Fibroblast of peridontal ligament (primary cell): ENCODE data around the gene FPGS.
A peak's percentile ranks its signal among the peaks of the same experiment; 100 is the strongest.
"Not testable (repeated sequence)": the region's sequence is repeated elsewhere in the genome, so short reads cannot be mapped to it uniquely, and the experiment has no call there.

ENCODE experiments used
- DNase-seq: peaks from one replicate; pipeline ENCODE4 v3.0.0-alpha.2; 2010; ENCODE audit errors: extremely low read depth

Gene FPGS, protein sequence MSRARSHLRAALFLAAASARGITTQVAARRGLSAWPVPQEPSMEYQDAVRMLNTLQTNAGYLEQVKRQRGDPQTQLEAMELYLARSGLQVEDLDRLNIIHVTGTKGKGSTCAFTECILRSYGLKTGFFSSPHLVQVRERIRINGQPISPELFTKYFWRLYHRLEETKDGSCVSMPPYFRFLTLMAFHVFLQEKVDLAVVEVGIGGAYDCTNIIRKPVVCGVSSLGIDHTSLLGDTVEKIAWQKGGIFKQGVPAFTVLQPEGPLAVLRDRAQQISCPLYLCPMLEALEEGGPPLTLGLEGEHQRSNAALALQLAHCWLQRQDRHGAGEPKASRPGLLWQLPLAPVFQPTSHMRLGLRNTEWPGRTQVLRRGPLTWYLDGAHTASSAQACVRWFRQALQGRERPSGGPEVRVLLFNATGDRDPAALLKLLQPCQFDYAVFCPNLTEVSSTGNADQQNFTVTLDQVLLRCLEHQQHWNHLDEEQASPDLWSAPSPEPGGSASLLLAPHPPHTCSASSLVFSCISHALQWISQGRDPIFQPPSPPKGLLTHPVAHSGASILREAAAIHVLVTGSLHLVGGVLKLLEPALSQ

DNA sequence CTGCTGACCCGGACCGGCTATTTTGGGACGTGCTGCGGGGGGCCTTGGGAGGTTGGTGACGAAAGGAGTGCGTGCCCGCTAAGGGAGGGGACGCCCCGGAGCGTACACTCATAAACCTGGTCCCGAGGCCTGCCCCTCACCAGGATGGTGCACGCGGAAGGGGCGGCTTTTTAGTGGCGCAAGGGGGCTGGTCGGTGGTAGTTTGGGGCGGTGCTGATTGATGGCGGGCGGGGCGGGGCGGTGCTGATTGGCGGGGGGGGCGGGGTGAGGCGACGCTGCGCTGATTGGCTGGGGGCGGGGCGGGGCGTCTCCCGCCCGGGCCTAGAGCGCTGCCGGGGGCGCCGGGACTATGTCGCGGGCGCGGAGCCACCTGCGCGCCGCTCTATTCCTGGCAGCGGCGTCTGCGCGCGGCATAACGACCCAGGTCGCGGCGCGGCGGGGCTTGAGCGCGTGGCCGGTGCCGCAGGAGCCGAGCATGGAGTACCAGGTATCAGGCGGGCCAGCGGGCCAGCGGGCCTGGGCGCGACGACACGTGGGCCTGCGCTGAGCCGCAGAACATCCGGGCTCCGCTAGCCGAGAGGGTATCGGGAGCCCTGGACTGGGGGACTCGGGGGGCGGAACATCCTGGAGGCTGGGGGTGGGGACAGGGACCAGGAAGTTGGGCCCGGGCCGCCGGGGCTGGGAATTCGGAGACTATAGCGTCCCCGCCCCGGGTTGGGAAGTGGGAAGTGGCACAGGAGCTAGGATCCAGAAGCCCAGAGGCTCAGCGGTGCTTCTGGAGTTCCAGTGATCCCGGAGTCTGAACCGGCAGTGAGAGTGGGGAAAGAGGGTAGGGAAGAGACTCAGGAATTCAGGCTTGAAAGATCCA lies at the start of gene FPGS:
Gene FPGS (plus strand): TSS at position 307 of the 868 bp plus-strand sequence. CDS start 43 bp downstream, at position 350.
- DNase-seq: peak; percentile 79

DNA sequence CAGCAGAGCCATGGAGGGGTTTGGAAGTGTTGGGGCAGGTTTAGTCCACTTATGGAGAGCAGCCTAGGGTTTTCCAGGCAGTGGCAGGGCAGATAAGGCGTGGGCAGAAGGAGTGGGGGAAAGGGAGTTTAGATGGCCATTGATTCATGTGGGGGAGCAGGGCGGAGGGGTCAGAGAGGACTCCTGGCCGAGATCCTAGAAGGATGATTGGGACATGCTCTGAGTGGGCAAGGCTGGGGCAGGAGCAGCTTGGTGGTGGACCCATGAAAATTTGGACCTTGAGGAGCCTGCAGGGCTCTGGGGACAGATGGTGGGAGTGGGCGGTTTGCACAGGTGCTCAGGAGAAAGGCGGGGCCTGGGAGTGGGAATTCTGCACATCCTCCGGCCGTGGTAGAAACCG lies 49.5 kb upstream of the FPGS start:
- DNase-seq: no peak

DNA sequence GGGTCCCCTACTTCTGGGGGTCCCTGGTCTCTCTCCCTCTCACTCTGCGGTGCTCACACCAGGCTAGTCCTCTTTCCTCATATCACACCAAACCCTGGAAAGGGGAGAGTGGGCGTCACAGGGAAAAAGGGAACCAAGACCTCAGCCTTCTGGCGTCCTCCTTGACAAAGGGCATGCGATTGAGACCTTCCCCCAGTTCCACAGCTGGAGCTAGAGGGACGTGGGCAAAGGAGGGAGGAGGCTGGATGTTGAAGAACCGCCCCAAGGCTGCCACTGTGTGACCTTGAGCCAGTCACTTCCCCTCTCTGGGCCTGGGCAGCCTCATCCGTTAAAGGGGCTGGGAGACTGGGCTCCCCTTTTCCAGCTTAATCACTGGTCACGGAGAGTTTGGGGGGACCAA lies 49.1 kb upstream of the FPGS start:
- no peak for DNase-seq

DNA sequence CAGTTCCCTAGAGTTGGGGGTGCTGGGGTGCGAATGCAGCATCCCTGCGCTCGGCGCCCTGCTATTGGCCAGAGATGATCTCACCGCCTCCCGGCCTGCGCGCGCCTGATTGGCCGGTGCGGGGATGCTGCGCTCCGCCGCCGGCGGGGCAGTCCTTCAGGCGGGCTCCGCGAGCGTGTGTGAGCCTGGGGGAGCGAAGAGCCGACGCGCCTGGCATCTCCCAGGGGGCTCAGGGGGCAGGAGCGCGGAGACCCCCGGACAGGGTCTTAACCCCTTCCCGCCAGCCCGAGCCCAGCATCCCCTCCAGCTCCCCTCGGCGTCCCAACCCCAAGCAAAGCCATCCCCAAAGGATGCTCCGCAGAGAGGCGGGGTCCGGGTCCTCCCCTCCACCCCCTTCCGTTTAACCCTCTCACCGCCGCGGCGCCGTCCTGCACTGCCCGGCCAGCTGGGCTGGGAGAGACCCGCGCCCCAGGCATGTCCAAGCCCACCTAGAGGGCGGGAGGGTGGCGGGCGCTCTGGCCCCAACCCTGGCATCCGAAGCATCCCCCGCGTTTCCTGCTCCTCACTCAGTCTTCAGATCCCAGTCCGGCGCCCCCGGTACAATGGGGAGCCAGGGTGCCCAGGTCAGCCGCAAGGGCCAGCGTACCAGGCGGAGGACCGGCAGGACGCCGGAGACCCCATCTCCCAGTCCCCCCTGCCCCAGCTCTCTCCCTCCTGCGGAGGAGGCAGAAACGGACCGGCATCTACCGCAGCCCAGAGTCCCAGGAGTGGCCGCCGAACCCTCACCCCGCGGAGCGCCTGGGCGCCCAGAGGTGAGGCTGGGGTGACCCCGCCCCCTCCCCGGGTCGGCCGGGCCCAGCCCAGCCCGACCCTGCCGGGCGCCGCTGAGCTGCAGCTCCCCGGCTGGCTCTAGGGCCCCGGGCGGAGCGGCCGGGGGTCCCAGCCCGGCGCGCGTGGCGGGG lies 48.3 kb upstream of the FPGS start:
- no peak for DNase-seq

DNA sequence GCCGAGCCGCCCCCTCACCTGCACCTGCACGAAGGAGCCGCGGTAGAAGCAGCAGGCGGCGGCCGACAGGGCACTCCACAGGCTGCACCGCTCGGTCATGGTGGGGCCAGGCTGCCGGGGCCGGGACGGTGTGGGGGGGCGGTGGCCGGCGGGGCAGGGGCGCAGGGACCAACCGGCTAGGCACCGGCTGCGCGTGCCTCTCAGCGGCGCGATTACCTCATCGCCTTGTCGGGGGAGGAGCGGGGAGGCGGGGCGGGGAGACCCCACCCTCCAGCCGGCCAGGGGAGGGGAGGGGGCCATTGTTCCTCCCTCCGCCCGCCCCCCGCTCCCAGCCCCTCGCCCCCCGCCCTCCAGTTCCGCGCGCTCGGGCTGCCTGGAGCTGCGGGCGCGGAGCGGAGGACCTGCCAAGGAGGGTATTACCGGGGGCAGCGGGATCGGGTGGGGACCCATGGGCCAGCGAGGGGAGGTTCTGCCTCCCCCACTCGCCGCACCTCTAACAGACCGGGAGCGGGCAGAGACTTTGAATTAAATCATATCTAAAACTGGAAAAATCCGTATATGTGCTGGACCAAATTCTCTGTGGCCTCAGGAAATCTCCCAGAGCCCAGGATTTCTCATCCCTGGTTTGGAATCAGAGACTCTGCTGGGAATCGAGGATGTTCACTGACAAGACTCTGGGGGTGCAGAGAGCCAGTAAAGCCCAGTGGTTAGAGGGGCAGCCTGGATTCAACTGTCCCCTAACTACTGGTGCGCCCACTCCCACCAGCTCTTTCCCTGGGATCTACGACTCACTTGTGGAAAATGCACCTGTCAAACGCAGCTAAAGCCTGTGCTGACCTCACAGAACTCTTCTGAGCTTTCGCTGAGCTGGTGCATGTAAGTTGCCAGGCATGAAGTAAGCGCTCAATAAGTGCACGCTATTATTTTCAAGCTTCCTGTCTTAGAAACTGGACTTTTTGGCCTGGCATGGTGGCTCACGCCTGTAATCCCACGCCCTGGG lies 47.3 kb upstream of the FPGS start:
- DNase-seq: no peak

DNA sequence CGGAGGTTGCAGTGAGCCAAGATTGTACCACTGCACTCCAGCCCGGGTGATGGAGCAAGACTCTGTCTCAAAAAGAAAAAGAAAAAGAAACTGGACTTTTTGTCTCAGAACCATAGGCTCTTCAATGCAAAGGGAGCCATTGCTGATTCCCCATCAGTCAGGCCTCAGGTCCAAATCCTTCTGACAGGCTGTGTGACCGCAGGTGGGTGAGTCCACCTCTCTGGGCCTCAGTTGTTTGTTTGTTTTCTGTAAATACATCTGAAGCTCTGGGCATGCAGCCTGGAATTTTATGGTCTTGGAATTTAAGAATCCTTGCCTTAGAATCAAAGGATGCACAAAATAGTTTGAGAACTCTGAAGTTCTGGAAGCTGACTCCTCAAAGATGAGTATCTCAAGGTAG lies 46.4 kb upstream of the FPGS start:
- no peak for DNase-seq

DNA sequence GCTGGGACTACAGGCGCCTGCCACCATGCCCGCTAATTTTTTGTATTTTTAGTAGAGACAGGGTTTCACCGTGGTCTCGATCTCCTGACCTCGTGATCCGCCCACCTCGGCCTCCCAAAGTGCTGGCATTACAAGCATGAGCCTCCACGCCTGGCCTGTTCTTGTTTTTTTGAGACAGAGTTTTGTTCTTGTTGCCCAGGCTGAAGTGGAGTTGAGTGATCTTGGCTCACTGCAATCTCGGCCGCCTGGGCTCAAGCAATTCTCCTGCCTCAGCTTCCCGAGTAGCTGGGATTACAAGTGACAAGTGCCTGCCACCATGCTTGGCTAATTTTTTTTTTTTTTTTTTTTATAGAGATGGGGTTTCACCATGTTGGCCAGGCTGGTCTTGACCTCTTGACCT lies 45.9 kb upstream of the FPGS start:
- not testable (repeated sequence) for DNase-seq

DNA sequence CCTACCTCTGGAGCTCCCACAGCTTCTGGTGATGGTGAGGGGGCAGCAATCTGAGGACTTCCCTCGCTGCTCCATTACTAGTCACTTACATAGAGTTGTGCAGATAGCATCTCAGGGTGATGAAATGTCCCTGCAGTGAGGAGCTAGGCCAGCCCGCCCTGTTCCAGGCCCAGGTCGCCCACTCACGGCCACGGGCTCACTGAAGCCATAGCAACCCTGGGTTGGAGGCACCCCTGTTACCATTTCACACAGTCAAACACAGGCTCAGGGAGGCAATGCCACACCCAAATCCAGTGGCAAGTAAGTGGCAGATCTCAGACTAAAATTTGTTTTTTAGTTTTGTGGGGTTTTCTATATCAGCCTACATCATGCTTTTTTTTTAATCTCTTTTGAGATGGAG lies 43.8 kb upstream of the FPGS start:
- DNase-seq: no peak

DNA sequence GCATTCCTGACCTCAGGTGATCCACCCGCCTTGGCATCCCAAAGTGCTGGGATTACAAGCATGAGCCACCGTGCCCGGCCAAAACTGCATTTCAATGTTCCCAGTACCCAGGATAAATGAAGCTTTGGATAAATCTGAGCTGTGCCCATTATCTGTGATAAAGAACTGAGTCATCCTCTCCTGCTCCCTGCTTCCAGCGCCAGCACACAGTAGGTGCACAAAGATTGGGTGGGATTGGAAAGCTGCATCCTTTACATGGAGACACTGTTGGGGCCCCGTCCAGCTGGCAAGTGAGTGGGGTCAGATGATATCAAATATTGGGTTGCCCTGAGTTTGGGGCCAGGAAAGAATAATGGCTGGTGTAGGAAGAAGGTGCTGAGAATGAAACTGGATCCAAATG lies 41.6 kb upstream of the FPGS start:
- DNase-seq: no peak

DNA sequence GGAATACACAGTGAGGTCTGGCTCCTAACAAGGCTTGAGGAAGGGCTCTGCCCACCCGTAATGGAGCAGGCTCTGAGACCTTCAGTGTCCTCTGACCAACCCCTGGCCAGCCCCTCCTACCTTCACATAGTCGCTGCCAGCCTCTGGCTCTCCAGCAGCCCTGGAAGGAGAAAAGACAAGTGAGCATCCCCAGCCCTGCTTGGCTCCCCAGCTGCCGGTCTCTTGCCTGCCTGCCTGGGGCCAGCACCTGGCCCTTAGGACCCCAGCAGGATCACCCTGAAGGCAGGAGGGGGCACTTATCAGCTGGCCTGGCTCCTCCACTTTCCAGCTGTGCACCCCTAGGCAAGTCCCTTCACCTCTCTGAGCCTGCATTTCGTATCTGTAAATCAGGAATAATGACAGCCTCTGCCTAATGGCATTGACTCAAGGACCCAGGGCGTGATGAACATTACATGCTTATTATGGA lies 41.2 kb upstream of the FPGS start:
- DNase-seq: no peak

DNA sequence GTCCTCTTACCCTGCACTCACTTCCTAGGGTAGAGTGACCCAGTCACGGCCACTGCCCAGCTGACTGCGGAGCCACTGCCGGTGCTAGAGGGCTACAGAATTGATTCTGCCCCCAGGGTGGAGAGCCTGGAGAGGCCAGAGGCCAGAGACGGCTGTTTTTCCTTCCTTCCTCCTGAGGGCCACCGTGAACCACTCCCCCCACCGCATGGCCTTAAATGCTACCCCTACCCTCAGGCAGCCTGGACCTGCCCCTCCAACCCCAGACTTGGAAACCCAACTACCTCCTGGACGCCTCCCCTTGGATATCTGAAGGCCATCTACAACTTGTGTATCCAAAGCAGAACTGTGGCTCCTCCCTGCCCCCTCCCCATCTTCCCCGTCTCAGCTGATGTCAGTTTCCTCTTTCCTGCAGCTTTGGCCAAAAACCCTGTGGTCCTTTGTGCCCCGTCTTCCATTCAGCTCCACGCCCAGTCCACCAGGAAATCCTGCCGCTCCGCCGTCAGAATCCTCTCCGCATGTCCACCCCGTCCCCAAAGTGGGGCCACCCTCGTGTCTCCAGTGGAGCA lies 40.5 kb upstream of the FPGS start:
- no peak for DNase-seq

DNA sequence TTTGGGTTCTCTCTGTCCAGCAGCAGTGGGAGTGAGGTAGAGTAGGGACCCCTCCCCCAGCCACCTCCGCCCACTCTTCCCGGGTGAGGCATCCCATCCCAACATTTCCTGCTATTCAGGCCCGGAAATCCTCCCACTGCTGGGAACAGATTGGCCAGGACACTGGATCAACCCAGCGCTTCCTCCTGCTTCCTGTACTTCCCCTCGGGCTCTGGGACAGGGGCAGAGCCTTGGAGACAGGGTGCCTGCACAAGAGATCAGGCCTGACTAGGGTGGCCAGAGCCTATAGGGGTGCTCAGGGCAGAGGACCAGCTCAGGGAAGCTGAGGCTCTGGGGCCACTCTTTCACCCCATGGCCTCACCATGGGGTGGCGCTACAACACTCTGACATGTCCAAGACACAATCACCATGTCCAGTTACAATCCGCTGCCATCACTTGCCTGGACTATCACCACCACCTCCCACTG lies 38.7 kb upstream of the FPGS start:
- no peak for DNase-seq

DNA sequence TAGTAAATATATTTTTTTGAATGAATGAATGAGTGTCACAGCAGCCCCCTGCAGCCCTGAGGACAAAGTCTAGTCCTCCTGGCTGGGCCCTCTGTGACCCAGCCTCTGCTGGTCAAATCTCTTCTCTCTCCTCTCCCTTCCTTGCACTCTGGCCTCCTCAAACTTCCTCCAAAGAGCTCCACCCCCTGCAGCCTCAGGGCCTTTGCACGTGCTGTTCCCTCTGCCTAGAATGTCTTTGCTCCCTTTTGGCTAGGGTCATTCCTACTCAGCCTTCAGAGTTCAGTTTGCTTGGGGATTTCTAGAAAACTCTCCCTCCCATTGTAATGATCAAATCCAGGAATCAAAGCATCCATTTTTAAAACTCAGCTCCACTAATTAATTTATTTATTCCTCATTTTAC lies 37.3 kb upstream of the FPGS start:
- no peak for DNase-seq

DNA sequence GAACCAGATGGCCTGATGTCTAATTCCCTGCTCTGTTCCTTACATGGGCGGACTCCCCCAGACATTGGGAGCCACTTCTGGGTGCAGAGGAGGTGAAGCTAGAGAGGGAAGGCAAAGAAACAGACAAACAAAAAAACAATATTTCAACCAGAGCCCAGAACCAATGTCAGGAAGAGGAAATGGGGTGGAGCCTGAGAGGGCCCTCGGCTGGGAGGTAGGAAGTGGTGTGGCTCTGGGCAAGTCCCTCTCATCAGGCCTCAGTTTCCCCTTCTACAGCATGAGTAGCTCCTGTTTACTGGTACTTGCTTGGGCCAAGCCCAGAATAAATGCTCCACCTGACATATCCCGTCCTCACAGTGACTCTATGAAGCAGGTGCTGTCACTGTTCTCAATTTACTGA lies 35.3 kb upstream of the FPGS start:
- DNase-seq: no peak

DNA sequence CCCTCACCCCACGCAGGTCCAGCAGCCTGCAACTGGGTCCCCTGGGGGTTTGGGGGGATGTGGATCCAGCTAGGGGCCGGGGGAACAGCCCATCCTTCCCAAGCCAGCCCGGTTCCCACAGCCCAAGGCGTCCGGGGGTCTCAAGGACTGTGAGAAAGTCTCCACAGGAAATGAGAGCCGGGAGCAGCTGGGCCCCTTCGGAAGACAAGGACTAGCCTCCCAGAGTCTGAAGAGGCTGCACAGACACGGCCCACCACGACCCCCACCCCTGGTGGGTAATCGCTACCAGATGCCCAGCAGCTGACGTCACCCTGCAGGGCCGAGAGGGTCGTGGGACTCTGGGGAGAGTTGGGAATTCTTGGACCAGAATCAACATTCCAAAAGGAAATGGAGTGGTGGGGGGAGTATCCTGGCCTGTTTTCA lies 34.8 kb upstream of the FPGS start:
- peak; percentile 9 for DNase-seq

DNA sequence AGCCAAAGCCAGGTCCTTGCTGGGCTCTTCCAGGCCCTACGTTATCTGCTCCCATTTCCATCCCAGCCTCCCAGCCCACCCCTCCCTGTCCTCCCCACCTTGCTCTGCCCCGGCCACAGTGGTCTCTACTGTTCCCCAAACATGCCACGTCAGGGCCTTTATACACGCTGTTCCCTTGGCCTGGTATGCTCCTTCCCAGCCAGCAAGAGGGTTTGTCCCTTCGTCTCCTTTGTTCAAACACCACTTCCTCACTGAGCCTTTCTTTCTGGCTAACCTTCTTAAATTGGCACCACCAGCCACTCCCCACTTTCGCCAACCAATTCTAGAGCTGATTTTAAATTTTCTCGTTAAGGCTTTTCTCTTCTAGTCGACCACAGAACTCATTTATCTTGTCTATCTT lies 34.0 kb upstream of the FPGS start:
- DNase-seq: no peak

DNA sequence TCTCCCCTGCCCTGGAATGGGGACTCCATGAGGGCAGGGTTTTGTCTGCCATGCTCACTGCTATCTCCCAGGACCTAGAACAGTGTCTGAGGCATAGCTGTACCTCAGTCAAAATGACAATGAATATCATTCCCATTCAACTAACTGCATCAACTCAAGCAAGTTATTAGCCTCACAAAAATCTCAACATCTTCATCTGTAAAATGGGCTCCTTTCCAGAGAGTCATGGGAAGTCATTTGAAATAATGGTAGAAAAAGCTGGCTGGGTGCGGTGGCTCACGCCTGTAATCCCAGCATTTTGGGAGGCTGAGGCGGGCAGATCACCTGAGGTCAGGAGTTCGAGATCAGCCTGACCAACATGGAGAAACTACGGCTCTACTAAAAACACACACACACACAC lies 33.6 kb upstream of the FPGS start:
- no peak for DNase-seq

DNA sequence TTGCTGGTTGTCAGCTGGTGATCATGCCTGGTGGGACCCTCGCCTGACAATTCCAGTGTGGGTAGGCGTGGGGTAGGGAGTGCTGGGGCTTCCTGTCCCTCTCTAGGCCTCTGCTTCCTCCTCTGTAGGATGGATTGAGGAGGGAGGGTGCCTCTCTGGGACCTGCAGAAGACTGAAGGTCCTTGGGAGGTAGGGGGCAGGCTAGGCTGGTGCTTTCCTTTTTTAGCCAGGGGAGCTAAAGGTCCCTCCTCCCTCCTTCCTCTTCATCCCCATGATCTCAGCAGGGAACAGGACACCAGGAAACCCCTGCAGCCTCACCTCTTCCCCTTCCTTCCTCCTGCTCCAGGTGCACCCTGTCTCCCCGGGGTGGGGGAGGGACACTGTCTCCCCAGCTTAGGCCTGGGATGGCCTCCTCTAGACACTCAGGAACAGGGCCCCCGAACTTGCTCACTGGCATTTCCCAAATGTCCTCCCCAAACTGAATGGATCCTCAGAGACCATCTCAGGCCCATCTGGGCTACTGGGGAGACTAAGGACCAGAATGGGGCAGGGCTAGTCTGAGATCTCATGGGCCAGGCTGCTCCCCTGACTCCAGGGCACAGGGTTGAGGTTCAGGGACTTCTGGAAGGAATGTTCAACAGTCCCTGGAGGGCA lies 32.6 kb upstream of the FPGS start:
- DNase-seq: no peak

DNA sequence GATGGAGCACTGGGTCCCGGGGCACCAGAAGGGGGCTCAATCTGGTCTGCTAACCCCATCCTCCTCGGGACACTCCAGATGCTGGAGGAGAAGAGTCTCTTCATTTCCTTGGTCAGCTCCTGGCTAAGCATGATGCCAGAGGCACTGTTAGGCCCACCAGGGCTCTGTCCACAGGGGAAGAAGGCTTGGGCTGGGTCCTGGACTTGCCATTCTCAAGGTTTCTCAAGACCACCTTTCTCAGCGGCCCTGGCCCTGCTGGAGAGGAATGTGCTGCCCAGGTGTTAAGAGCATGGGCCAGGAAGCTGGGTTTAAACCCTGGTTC lies 32.1 kb upstream of the FPGS start:
- DNase-seq: no peak
